Measurements from ENCODE around the gene SHPK.

The SHPK gene

DNA sequence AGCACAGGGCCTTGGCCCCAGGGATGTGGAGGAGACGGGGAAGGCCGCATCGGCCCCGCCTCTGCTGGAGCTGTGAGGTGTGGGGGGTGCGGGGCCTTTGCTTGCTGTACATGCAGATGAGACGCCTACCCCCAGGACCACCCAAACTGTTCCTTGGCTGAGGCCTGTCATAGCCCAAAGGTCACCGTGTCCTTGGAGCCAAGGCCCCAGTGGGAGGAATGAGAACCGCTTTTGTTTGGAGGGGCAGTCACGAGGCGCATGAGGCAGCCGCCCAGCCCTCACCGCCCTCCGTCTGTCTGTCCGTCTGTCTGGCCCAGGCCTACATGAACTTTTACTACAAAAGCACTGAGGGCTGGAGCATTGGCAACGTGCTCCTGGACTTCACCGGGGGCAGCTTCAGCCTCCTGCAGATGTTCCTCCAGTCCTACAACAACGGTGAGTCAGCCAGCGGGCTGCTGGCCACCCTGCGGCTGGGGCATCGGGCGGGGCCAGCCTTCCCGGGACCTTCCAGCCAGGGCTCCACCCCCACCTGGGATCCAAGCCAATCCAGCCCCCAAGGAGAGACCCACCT lies 23.6 kb upstream of the SHPK start:
- no peak for DNase-seq

DNA sequence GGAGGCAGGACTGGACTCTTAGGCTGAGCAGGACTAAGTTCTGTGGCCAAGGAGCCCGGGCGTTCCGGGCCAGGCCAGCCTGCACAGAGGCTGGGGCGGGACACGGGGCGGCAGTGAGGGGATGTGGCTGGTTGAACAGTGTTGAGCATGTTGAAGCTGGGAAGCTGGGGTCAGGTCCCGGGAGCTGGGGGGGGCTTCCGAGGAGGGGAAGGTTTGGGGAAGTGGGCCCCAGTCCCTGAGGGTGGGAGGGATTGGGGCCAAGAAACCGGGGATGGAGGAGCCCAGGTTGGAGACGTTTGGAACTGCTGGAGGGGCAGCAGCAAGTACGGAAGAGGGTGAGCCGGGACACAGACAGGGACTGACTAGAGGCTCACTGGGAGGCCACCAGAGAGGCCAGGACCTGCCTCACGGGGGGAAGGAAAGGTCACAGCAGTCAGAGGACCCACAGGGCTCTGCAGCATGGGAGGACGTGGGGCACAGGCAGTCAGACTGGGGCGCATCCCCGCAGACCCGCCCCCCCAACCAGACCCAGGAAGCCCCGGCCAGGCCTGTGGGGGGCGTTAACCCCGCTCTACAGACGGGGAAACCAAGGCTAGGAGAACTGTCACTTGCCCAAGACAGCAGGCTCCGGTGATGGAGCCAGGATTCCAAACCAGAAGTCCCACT lies 22.9 kb upstream of the SHPK start:
- DNase-seq: no peak

DNA sequence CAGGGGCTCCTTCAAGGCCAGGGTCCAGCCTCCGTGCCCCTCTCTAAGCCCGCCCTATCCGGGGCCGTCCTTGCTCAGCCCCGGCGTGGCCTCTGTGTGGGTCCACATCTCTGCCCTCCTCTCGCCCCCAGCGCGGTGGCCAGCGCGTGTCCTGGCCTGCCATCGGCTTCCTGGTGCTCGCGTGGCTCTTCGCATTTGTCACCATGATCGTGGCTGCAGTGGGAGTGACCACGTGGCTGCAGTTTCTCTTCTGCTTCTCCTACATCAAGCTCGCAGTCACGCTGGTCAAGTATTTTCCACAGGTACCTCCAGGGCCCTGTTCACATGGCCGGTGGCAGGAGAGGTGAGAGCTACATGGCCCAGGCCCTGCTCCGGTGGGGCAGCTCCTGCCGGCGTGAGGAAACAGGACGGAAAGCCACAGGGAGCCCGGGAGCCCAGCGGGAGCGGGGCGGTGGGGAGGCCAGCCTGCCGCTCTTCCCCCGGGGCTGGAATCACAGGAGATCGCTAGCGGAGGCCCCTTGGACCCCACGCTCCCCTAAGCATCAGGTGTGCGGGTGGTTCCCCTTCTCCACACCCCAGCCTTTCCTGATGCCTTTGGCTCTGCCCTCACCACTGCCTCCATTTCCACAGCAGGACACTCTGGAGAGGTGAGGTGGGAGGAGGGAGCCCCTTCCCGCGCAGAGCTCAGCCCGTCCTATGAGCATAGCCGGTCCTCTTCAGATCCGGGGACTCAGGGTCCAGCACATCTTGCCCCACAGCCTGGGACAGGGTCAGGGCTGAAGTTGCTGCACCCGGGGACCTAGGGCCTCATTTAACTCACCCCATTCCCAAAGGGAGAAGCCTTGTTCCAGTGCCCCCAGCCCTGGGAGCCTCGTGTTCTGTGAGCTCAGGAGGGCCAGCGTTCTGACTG lies 22.1 kb upstream of the SHPK start:
- DNase-seq: no peak

DNA sequence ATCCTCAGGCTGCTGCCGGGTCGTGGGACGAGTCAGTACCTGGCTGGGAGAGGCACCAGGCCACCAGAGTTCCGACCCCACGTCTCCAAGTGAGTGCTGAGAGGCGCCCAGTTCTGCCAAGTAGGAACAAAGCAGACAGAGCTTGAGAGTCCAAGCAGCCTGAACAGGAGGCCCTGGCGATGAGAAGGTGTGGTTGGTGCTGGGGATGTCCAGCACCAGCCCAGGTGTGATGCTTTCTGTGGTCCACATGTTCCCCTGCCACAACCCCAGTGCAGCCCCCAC lies 21.5 kb upstream of the SHPK start:
- DNase-seq: no peak

DNA sequence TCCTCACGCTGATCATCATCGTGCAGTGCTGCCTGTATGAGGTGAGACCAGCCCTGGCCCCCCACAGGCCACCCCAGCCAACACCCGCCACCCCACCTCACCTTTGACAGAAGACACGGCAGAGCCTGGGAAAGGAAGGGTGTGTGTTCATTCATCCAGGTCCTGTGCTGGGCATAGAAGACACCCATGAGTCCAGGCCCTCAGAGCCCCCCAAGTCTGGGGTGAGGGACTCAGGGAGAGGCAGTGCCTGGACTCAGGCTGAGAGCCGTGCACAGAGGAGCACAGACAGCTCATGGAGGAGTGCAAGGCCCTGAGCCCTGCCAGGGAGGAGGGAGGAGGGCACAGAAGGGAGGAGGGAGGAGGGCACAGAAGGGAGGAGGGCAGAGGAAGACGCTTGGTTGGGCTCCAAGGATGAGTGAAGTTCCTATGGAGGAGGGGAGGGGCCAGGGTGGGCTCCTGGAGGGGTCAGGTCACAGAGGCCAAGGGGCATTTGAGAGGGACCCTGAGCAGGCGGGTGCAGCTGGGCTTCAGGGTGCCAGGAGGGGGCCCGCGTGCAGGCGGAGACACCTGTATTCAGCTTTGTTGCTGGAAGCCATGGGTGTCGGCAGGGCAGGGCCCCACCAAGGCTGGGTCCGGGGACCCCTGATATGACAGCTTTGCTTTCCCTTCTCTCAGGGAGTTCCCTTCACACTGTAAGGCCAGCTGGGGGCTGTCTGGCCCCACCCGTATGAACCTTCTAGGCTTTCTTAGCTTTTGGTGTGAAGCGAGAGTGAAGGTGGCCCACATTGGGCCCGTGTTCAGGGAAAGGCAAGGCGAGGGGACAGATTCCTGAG lies 20.9 kb upstream of the SHPK start:
- no peak for DNase-seq

DNA sequence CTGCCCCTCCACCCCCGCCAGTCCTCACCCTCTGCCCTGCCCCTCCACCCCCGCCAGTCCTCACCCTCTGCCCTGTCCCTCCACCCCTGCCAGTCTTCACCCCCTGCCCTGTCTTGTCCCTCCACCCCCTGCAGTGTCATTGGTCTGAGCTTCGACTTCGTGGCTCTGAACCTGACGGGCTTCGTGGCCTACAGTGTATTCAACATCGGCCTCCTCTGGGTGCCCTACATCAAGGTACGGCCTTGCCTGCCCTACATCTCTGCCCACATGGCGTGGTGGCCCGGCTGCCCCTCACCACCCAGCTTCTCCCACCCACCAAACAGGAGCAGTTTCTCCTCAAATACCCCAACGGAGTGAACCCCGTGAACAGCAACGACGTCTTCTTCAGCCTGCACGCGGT lies 20.3 kb upstream of the SHPK start:
- no peak for DNase-seq

DNA sequence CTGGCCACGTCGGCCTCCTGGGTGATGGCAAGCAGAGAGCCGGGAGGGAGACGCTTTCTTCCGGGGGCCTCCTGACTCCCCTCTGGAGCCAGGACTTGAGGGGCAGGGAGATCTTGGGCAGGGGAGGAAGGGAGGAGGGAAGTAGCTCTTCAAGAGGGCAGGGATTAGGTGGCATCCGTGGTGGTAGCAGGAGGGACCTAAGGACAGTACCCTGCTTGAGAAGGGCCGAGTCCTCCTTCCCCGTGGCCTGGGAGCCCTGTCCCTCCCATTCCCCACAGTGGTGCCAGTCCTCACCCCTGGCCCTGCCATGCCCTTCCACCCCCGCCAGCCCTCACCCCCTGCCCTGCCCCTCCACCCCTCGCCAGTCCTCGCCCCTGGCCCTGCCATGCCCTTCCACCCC lies 19.7 kb upstream of the SHPK start:
- no peak for DNase-seq

DNA sequence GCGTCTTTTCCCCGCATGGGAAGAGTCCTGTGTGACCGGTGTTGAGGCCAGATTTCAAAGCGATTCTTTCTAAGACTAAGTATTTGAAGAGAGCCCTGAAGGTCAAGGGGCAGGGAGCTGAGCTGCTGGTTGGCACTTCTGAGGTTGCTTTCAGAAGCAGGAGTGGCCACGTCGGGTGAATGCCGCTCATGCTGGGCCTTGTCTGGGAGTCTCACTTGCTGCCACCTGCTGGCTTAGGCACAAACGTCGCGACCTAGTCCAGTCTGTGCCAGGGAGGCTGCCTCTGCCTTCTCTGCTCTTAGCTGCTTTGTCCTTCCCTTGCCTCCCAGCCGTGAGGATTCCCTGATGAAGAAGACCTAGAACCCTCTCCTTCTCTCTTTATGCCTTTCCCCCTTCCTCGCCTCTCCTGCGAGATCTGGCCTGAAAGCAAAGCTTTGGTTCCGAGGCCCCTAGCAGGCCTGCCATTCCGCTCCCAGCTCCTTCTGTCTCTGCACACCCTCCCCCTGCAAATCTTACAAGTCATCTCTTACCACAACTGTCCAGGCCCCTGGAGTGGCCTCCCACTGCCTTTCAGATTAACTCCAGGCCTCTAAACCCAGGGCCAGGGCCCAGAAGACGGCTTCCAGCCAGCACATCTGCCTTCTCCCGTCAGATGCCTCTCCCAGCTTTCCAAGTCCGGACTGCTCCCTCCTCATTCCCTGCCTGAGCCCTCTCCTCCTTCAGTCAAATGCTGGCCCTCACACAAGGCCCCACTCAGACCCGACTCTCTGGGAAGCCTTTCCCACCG lies 11.9 kb upstream of the SHPK start:
- peak; percentile 43 to 46 for DNase-seq

DNA sequence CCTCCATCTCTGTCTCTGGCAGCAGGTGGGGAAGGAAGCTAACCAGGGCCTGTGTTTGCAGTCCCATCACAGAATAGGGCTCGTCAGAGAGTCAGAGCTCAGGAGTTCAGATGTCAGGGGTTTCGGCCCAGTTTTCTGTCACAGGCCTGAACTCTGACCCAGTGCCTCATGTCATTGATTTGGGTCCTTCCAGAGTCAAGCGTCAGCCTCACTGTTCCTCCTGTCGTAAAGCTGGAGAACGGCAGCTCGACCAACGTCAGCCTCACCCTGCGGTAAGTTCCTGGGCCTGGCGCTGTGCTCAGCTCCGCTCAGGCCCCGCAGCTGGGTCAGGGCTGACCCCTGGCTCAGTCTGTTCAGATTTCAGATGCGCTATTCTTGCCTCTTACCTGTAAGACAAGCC lies 11.2 kb upstream of the SHPK start:
- no peak for DNase-seq

DNA sequence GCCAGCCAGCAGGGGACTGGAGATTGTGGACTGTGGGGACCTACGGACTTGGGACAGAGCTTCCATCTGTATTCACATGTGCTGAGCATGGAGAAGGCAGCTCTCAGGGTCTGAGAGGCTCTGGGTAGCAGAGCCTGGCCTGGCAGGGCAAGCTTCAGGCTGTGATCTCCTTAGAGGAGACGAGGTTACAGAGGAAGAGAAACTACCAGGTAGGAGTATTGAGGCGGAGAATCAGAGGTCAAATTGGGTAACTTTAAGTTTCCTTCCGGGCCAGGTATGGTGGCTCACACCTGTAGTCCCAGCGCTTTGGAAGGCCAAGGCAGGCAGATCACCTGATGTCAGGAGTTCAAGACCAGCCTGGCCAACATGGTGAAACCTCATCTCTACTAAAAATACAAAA lies 9.3 kb upstream of the SHPK start:
- DNase-seq: no peak

DNA sequence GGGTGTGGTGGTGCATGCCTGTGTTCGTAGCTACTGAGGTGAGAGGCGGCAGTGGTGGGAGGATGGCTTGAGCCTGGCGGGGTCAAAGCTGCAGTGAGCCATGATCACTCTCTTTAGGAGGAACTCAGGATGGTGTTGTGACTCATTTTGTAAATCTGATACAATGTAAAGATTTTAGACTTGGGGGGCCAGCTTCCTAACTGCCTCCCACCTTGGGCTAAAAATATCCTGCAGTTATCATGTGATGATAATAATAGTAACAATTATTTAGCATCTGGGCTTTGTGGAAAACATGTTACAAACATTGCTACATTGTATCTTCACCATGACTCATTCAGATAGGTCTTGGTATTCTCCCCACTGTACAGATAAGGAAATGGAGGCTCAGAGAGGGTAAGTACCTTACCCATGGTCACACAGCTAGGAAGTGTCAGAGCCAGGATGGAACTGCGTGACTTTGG lies 7.9 kb upstream of the SHPK start:
- no peak for DNase-seq

DNA sequence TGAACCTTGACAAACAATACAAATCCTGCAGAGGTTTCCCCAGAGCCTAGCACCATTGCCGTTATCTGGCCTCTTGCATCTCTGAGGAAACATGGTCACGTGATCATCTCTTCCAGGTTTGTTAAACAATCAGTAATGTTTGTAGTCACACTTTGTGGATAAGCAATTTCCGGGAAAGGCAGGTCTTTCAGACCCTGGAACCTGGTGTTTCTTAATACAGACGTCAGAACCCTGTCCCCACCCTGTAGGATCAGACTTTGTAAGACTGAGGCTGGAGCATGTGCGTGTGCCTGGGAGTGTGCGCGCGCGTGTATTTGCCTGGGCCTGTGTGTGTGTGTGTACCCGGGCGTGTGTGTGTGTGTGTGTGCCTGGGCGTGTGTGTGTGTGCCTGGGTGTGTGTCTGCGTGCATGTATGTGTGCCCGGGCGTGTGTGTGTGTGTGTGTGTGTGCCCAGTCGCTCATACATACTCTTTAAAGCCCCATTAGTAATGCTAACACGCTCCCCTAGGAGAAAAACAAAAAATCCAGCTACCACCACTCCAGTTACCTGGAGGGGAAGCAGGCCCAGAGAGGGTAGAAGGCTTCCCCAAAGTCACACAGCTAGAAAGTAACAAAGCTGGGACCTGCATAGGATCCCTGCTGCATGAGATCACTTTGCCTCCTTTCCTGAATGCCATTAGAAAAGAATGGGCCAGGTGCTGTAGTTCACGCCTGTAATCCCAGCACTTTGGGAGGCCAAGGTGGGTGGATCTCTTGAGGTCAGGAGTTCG lies 5.9 kb upstream of the SHPK start:
- no peak for DNase-seq

DNA sequence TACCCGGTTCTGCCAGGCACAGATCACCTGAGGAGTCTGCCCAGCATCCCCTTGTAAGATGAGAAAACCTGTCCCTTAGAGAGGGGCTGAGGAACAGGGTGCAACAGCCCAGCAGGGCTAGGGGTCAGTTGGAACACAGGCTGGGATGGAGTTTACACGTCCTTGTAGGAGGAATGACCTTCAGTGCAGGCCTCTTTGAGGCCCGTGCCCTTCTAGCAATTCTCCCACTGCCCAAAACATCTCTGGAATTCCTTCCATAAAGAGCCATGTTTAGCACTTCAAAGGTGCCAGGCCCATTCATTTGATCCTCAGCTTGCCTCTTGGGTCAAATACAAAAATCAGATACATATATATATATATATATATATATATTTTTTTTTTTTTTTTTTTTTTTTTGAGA lies 5.0 kb upstream of the SHPK start:
- DNase-seq: no peak

DNA sequence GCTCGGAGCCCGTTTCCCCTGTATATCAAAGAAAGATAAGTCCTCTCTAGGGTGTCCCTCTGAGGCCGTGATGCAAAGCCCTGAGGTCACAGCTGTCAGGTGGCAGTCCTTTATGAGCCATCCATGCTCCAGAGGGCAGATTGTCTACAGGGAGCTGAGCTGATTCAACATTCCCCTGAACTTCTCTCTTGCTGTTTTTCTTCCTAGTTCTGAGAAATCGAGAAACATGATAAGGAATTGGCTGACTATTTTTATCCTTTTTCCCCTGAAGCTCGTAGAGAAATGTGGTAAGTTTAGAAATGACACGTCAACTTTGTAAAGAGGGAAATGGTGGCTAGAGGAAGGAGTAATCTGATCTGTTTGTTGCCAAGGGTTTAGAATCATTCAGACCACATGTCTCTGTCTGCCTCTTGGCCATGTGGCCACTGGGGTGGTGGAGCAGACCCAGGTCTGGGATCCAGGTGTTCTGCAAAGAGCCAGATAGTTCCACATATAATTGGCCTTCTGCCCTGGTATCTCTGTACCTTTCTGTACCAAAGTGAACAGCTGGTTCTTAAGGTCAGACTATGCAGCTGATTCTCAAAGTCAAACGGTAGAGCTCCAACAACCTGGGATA lies 4.0 kb upstream of the SHPK start:
- DNase-seq: peak; percentile 32 to 39

DNA sequence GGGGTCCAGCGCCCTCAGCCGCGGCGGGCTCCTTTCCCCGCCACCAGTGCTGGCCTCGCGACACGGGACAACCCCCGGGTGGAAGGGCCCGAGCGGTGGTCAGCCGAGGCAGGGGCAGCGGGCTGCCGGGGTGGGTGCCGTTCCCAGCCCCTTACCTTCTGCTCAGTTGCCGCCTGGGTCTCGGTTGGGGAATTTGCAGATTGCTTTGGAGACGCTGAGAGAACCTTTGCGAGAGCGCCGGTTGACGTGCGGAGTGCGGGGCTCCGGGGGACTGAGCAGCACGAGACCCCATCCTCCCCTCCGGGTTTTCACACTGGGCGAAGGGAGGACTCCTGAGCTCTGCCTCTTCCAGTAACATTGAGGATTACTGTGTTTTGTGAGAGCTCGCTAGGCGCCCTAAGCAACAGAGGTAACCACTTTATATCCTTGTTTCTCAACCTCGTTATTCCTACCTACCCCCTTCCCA lies 891 bp upstream of the SHPK start:
- DNase-seq: no peak

DNA sequence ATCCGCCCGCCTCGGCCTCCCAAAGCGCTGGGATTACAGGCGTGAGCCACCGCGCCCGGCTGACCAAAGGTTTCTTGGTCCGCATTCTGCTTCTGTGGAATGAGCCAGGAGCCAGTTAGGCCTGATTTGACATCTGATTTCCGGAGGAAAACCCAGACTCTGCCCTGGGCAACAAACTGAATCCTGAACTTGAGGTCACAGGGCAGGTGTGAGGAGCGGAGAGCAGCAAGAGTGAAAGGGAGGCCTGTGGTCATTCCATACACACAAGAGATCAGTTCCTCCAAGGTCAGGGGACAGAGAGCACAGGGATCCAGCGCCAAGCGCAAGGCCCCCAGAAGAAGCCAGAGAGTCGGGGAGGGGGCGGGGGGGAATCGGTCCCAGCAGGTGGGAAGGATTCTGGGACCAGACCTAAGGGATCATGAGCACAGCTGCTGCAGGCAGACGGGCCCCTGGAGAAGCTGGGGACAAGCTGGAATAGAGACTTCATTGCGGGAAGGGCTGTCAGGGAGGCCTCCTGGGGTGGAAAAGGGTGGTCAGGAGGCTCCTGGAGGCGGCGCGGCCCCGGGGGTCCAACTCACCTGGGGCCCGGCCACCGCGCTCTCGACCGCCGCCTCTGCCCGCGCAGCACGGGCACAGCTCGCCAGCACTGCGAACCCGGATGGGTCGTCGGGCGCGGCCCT lies 436 bp downstream of the SHPK start:
- DNase-seq: no peak

DNA sequence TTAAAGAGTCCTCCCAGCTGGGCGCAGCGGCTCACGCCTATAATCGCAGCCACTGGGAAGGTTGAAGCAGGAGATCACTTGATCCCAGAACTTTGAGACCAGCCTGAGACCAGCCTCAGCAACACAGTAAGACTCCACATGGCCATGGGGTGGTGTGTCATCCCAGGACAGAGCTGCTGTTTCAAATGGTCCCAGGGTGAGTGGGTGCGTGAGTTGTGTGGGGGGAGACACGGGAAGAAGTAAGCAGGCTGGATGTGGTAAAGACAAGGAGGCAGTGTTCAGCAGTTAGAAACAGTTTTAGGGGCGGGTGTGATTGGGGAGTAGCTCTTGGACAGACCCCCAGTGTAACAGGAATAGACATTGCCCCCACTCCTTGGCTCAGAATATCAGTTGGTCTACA lies 3.8 kb downstream of the SHPK start:
- no peak for DNase-seq

DNA sequence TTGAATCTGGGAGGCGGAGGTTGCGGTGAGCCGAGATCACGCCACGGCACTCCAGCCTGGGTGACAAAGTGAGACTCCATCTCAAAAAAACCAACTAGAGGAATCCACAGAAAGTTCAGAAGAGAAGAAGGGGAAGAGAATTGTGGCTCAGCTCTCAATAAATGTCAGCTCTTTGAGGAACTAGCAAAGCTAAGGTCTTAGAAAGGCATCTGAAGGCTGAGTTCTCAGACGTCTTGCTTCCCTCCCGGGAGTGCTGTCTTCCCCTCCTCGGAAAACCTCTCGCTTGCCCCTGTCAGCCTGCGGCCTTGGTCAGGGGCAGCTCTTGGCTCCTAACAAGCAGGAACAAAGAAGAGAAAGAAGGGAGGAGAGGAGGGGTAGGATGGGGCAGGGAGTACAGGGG lies 5.3 kb downstream of the SHPK start:
- no peak for DNase-seq

DNA sequence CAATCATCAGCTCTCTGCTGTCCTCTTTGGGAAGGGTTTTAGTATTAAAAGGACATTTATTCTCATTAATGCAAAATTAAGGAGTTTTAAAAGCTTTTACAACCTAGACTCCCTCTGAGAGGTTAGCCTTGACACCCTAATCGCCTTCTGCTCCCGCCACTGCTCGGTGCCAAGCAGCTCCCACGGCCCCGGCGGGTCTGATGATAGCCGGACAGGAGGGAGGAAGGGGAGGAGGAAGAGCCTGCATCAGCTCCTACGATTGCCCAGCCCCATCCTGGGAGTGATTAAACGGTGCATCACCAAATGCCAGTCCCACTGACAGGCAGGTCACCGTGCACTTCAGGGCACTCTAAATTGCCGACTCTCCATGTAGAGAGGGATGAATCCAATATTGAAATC lies 8.3 kb downstream of the SHPK start:
- DNase-seq: no peak

All from stimulated activated CD4-positive, alpha-beta T cell treated with anti-CD3 and anti-CD28 coated beads, Interleukin-2, amount 100 ng/mL, for 48 hours (primary cell).